ENCODE data around the gene WNT8A.

WNT8A gene

DNA sequence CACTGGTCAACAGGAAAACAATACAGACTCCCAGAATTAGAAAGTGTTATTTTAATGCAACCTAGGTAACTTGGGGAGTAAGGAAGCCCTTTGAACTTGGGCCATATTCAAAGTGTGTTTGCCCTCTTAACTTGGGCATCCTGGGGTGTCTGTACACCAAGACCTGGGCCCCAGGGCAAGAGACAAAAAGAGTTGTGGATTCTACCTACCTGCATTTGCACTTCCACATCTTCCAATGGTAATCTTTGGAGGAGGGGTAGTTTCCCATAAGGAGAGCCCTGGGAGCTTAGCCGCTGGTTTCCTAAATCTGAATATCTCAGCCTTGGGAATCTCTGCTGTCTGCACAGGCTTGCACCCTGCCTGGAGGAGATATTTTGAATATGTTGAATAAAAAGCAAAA, 8.5 kb downstream of the WNT8A start:
- DNase-seq: no peak

DNA sequence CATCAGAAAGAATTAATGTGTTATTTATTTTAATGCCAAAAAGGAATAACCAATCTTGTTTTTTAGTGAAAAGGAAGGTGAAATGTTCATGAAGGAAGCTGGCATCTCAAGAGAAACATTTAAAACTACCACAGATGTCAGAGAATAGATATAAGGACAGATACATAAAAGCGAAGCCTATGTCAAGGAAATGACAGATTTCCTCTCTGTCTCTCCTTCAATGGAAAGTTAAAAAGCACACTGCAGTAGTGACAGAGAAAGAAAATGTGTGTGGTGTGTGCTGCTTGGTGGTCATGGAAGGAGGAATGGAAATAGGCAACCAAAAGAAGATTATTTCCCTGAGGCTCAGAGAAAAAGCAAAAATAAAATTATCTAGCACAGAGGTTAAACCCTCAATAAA, 9.2 kb downstream of the WNT8A start:
- no peak for DNase-seq

DNA sequence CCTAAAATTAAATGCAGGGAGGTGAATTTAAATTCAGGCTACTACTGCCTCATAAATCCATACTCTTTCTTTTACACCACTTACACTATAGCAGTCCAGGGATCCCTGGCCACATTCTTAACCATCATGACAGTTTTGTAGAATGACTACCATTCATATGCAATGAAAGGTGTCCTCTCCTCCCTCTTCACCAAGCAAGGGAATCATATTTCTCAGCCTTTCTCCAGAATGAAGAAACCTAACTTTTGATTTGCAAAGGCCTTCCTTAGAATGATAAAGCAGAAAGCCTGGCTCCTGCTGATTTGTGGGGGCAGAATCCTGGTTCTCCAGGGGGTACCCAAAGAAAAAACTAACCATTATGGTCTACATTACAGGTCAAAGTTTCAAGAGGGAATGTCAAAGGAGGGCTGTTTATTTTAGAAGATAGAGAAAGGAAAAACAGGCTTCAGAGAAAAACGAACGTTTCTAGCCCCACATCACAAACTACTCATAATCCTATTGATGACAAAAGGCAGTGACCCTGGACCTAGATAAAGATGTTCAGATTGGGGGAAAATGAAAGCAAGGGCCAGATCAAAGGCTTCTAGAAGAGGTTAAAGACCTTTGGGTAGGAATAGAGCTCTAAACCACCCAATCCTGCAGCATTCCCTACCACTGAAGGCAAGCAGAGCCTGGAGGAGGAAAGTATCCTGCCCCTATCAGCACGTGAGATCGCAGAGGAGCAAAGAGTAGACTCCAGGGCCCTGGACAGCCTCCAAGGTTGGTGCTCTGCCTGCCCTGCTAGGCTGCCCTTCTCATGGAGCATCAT, 11.5 kb downstream of the WNT8A start:
- DNase-seq: no peak

DNA sequence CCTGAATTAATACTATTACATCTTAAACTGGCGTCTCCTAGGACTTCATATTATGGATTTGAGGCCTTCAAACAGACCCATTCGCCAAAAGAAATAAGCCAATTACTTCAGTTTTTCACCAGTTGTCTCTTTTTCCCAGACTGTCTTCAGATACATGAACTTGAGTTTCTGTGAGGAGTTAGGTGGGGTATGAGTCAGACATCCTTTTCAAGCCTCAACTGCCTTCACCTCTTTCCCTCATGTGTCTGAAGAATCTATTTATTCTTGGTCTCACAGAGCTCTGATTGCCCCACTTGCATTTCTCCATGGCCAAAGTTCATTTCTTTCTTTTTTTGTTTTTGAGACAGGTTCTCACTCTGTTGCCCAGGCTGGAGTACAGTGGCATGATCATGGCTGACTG, 12.5 kb downstream of the WNT8A start:
- no peak for DNase-seq

DNA sequence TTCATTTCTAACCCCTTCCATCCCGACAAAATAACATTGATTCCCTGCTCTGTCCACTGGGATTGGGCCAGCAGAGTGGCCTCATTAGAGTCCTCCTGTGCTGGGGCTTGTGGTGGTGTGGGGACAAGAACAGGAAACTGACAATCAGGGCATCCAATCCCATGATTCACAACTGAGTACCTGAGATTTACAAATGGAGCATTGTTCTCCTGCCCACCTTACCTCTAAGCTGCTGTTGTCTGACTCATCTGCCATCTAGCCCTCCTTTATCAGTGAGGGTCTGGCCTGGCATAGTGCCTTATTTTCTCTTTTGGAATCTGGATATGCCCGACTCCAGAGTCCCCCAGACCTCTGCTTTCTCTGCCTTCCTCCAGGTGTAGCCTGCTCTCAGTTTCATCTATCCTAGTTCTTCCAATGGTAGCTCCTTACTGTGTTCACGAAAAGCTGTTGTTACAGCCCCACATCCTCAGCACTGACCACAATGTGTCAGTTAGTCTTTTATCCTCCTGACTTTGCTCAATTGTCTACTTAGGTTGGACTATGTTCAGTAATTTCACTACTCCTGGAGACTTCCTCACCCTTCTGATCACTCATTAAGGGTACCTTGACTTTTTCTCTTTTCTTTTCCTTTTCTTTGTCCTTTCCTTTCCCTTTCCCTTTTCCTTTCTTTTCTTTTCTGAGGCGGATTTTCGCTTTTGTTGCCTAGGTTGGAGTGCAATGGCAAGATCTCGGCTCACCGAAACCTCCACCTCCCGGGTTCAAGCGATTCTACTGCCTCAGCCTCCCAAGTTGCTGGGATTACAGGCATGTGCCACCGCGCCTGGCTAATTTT, 13.4 kb downstream of the WNT8A start:
- DNase-seq: no peak

DNA sequence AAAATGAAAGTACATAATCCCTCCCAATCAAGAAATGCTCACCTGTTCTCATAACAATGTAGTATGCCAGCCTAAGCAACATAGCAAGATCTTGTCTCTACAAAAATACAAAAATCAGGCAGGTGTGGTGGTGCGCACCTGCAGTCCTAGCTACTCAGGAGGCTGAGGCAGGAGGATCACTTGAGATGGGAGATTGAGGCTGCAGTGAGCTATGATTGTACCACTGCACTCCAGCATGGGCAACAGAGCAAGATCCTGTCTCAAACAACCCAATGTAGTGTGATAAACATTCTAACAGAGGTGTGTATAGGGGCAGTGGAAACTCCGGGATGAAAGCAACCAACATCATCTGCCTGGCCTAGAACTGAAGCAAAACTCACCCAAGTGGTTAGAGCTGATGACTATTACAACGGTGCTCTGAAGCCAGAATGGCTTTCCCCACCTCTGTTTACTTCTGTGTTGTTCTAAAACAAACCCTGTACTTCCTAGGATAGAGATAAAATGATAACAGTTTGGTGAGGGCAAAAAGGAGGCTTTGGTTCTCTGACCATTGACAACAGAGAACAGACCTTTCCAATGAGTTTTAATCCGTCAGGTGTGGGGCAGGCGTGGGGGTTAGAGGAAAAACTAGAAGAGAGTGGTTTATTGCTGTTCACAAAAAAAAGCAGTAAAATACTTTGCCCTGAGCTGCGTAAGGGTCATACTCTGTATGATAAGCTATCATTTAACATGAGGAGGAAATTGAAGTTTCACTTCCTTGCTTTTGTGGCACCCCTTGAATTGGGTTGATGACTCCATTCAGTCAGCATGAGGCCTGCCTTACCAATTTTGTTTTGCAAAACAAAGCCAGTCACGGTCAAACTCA, 18.9 kb downstream of the WNT8A start:
- DNase-seq: no peak

DNA sequence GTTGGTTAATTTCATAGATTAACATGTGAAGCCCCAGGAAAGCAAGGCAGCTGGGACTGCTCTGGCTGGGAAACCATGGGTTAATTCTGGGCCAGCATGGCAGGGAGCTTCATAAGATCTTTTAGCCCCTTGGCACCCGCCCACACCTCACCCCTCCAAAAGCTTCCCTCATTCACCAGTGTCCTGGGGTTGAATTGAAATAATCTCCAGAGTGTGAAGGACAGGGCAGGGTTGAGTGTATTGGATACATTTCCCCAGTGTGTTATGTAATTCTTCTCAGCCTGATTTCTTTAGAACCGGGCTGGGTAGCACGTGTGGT, 19.4 kb downstream of the WNT8A start:
- DNase-seq: no peak

DNA sequence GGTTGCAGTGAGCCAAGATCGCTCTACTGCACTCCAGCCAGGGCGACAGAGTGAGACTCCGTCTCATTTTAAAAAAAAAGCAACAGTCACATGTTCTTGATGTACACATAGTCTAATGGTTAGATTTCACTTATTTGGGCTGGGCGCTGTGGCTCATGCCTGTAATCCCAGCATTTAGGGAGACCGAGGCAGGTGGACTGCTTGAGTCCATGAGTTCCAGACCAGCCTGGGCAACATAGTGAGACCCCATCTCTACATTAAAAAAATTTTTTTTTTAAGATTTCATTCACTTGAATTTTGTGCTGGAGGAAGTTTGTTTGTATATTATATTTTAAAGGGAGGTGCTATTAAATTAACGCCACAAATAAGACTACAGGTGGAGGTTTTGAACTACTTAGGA, 21.9 kb downstream of the WNT8A start:
- DNase-seq: no peak

DNA sequence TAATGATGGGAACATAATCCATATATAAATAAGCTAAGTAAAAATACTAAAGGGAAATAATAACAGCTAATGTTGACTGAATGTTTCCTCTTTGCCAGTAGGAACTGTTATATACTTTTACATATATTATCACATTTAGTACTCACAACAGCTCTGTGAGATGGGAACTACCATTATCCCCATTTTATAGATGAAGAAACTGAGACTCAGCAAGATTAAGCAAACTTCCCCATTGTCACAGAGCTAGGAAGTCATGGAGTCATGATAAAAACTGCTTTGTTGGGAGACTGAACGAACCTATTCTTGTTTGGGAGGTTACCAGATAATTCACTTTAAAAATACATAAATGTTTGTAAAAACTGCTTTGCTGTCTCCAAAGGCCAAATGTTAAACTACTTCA, 23.4 kb downstream of the WNT8A start:
- no peak for DNase-seq

DNA sequence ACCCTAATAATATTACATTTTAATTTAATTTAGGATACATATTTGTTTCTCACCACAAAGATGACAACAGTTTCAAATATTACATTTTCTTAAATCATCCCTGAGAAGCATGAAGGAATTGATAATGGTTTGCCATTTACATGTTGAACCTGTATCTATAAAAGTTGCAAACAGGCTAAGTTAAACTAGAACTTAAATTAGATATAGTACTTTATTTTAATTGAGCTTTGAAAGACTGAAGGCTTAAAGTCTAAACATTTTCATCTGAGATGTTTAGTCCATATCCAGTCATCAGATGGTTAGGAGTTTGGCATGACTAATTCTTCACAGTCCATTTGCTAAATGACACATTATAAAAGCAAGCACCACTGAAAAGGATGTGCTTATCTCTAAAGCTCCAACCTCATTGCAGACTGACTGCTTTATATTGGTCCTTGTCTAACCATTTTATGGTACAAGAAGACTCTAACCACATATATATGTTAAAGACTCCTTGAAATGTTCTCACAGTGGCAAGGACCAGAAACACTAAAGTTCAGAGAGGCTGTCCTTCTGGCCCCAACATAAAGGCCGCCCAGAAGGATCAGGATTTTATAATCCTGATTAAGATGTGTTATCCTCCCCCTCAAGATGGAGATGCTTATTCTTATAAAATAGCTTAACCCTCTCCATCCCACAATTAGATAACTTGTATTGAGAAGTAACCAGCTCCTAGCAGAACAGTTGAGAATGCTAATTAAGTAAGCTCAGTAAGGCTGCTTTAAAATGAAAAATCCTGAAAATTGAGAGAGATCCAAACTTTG, 25.8 kb downstream of the WNT8A start:
- no peak for DNase-seq

DNA sequence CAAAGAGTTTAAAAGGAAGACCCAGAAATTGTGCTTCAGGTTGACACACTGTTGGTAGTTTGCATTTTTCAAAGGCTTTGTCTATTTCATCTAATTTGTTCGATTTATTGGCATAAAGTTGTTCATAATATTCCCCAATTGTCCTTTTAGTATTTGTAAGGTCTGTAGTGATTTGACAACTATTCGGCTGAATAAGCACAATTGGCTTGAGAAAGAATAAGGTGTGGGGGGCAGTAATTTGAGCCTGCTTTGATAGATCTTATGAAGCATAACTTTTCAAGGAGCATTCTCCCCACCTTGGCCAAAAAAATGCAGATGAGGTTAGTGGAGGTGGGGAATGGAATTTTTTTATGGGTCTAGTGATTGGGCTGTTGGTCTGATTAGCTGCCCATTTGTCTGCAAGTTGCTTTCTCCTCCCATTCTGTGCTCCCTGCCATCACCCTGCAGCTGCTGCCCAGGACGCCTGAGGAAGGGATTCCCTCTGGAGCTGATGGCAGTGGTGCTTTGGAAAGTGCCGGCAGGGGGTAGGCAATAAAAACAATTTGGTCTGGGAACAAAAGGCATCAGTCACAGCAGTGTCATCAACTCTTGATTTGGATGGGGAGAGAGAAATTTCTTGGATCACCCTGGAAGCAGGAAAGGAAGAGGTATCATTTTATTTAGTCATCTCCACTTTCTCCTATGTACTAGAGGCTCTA, 26.6 kb downstream of the WNT8A start:
- no peak for DNase-seq

DNA sequence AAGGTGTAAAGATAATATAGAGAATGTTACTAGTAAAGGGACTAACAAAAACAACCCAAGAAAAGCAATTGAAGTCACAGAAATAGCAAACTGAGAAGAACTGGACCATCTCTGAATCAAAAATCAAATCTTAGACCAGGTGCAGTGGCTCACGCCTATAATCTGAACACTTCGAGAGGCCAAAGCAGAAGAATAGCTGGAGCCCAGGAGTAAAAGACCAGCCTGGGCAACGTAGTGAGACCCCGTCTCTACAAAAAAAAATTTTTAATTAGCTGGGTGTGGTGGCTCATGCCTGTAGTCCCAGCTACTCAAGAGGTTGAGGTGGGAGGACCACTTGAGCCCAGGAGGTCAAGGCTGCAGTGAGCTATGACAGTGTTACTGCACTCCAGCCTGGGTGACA, 27.3 kb downstream of the WNT8A start:
- no peak for DNase-seq

DNA sequence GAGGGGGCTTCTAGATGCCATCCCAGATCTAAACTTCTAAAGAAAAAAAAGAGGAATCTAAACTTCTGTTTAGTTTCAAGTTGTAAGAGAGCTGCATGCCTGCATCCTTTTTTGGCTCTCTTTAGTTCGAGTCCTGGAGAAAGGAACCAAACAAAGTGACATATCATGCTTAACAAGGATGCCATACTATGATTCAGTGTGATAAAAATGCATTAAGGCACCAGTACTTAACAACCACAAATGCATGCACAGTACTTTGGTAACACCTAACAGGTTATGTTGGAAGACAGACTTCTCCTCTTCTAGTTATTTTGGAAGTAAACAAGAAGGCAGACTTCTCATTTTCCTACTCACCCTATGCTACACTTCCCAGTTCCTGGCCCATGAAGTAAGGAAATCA, 28.1 kb downstream of the WNT8A start:
- DNase-seq: no peak

DNA sequence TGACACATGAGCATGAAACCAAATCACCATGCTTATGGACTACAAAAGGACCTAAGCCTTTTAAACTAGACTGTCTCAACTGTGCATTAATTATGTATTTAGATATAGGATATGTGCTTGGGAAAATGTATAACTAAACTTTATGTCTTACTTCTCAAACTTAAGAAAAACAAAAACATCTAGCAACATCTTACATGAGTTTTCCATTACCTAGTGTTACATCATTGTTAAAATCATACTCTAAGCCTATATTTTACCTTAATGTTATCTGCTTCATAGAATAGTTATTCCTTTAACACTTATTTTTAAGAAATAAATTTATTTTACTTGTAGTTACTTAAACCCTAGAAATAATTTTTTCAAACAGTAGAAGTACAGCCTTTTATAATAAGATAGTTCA, 31.4 kb downstream of the WNT8A start:
- no peak for DNase-seq

DNA sequence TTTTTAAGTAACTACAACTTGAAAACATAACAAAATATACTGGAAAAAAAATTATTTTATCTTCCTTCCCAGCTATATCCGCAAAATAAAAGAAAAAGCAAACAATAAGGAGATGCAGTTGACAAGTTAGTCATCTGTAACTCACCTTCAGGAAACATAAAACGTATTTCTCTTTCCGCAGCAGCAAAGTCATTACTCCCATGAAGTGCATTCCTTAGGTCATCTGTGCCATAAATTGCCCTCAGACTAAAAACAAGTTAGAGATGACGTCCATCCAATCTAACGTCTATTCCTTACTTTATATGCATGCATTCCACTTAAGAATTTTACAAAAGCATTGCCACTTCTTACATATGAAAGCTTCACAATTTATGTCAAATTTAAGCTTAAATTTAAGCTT, 44.5 kb downstream of the WNT8A start:
- DNase-seq: no peak

DNA sequence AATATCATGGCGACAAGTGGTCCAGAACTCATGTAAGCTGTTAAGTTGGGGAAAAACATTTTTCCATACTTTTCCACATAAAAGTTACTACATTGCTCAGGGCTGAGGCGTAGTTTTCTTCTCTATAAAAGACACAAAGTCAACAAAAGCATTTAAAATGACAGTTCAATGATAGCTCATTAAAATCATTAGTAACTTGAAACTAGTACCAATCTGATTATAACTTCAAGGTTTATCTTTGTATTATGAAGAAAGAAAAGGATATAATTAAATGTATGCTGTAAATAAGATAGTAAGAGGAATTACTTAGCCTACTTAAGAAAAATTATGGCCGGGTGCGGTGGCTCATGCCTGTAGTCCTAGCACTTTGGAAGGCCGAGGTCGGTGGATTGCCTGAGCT, 45.5 kb downstream of the WNT8A start:
- no peak for DNase-seq

DNA sequence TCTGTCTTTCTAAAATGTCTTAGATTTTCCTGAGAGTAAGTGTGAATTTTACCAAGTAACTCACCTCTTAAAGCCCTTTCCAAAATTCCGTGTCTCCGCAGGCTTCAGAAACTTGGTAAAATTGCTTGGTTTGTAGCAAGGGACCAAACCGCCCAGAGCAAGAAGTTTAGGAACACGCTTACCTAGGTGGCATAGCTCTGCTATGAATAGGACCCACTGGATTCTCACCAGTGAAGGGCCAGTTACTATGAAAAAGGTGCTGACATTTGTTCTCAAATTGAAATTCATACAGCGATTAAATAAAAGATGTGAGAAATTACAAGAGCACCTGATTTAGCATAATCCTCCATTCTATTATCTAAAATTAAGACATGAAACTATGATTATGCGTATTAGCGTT, 48.7 kb downstream of the WNT8A start:
- no peak for DNase-seq

DNA sequence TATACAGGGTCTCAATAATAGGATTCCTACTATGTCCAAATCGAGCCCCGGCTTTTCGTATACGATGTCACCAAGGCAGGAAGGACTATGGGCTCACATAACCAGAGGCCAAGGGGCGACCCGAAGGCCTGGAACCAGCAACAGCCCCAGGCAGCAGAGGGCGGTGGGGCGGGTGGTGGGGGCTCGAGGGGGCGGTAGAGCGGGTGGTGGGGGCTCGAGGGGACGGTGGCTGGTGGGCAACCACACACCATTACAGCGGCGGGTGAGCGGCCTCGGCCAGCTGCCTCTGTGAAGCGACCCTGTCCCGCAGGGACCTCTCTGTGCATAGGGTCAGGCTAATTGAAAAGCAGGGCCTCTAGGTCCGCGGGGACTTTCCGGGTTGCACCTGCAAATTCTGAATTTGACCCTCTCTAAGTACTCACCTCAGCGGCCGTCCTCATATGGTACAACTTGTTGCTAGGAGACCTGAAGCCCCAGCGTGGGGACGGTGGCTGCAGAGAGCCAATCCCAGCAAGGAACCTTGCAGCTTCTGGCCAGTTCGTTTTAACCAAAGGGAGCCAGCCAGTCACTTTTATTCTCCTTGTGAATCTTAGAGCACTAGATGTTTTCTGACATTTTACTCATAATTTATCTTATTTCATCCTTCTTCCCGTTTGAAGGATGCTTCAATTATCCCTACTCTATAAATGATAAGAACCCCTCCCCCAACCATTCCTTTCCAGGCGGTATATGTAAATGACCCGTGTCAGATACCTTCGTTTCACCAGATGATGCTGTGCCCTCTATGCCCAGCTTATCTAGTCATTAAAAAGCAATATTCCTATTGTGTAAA, 55.3 kb downstream of the WNT8A start, which contains the start of gene NME5:
Gene NME5, minus strand, starts transcription at position 480 of the 832 bp plus-strand sequence. CDS start 648 bp downstream, outside the sequence.
- no peak for DNase-seq

DNA sequence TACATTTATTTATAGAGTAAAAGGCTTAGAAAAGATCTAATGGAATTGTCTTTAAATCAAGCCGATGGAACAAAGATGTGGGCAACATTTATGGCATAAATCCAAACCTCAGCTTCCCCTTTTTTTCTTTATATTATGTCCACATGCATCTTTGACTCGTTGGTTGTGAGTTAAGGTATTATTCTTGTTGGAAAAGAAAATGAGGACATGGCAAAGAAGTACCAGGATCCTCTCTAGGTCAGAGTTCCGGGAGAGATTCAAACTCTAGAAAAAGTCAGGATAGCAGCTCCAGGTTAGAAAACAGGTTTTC, 55.9 kb downstream of the WNT8A start:
- no peak for DNase-seq

DNA sequence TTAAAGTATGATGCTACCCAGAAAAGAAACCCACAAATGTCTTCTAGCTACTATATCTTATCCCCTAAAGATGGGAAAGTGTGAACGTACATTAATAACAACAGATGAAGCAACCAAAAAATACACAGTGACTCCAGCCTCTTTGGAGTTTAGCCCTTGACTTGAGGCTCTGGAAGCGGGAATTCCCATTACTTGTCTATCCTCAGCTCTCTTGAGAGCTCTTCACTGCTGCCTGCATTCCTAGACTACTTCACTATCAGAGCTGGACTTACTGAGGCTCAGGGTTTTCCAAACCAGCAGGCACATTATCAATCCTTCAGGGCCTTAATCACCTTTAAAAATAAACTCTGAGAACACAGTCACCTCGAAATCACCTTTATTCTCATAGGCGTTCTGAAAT, 56.4 kb downstream of the WNT8A start:
- no peak for DNase-seq

Data from stimulated activated CD4-positive, alpha-beta T cell treated with anti-CD3 and anti-CD28 coated beads, Interleukin-4, amount 100 ng/mL, for 4 hours (primary cell).